GM12892 (cell line): ENCODE data around the gene PPP2R2D.

ENCODE experiments used
- POLR2A ChIP-seq: IDR thresholded peaks from 2 replicates; pipeline ENCODE4 v1.6.1; 2011; ENCODE audit warnings: low read depth, low read length, control low read depth
- POLR2AphosphoS5 ChIP-seq: IDR thresholded peaks from 2 replicates; pipeline ENCODE4 v1.6.1; 2011; ENCODE audit warnings: low read depth, low read length, control low read depth
- TAF1 ChIP-seq: IDR thresholded peaks from 2 replicates; pipeline ENCODE4 v1.6.1; 2011; ENCODE audit warnings: low read depth, mild to moderate bottlenecking, control low read depth, low read length, borderline replicate concordance

DNA sequence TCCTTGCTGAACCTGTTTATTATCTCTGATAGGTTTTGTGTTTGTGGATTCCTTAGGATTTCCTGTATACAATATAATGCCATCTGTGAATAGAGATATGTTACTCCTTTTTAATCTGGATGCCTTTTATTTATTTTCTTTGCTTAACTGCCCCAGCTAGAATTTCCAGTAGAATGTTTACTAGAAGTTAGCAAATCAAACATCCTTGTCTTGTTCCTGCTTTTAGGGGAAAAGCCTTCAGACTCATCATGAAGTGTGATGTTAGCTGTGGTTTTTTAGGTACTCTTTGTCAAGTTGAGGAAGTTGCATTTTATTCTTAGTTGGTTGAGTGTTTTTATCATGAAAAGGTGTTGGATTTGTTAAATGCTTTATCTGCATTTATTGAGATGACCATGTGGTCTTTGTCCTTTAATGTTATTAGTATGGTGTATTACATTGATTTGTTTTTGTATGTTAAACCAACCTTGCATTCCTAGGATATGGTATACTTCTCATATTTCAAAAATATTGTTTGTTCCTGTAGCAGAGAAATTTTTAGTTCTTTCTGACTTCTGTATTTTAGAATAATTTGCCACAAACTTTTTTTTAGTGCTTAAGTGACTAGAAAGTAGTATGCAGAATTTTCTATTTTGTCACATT lies 24.3 kb downstream of the PPP2R2D start:
- TF ChIP-seq POLR2AphosphoS5 (no peak), TAF1 (no peak), POLR2A (no peak)
